GM12878 (cell line): Measurements from ENCODE around the gene ING5.

Experiments used
- CTCF ChIP-seq, 3 experiments: IDR thresholded peaks in 2 of 3; conservative IDR thresholded peaks in 1 of 3; 2 replicates each; pipeline ENCODE4 v1.5.1; 2011; ENCODE audit warnings: low read depth in 3 of 3, low read length in 3 of 3, mild to moderate bottlenecking in 3 of 3, control low read depth in 2 of 3, moderate library complexity in 2 of 3, inconsistent platforms in 1 of 3, mixed read lengths in 1 of 3; ENCODE audit not compliant: control insufficient read depth in 2 of 3, insufficient read depth in 1 of 3; ENCODE audit errors: extremely low read depth in 1 of 3
- EP300 ChIP-seq, 2 experiments: fragments of 150-350 bp in 1 of 2; IDR thresholded peaks; 2 replicates each; pipeline ENCODE4 v1.6.1; 2011 to 2012; ENCODE audit warnings: low read depth in 2 of 2, low read length in 2 of 2, borderline replicate concordance in 1 of 2, improper control_type of control experiment in 1 of 2, inconsistent platforms in 1 of 2; ENCODE audit not compliant: control insufficient read depth in 1 of 2
- NFIC ChIP-seq: IDR thresholded peaks from 2 replicates; pipeline ENCODE4 v1.6.1; 2012; ENCODE audit warnings: low read depth, mild to moderate bottlenecking, inconsistent platforms, low read length, moderate library complexity
- PML ChIP-seq: IDR thresholded peaks from 2 replicates; pipeline ENCODE4 v1.6.1; 2012; ENCODE audit warnings: low read length, inconsistent platforms
- POLR2A ChIP-seq: IDR thresholded peaks from 2 replicates; pipeline ENCODE4 v1.6.1; 2011; ENCODE audit warnings: low read depth, mild to moderate bottlenecking, low read length
- RB1 ChIP-seq: fragments of 450-650 bp; formaldehyde crosslinking; IDR thresholded peaks from 2 replicates; pipeline ENCODE4 v1.6.1; 2017; ENCODE audit warnings: mild to moderate bottlenecking, borderline replicate concordance
- SIN3A ChIP-seq: IDR thresholded peaks from 2 replicates; pipeline ENCODE4 v1.6.1; 2012; ENCODE audit warnings: low read depth, low read length, improper control_type of control experiment
- TARDBP ChIP-seq: IDR thresholded peaks from 2 replicates; pipeline ENCODE4 v1.6.1; 2016; ENCODE audit warnings: borderline replicate concordance
- ZSCAN29 ChIP-seq: fragments of 450-650 bp; IDR thresholded peaks from 2 replicates; pipeline ENCODE4 v1.6.1; 2017; ENCODE audit warnings: mild to moderate bottlenecking, moderate library complexity
- TF ChIP-seq, protein P1 (sequence below): IDR thresholded peaks from 2 replicates; pipeline ENCODE4 v1.6.1; 2012; ENCODE audit warnings: low read depth, low read length, improper control_type of control experiment
- TF ChIP-seq, protein P2 (sequence below): fragments of 450-650 bp; IDR thresholded peaks from 2 replicates; pipeline ENCODE4 v1.6.1; 2016; ENCODE audit warnings: mild to moderate bottlenecking, moderate library complexity, borderline replicate concordance

DNA sequence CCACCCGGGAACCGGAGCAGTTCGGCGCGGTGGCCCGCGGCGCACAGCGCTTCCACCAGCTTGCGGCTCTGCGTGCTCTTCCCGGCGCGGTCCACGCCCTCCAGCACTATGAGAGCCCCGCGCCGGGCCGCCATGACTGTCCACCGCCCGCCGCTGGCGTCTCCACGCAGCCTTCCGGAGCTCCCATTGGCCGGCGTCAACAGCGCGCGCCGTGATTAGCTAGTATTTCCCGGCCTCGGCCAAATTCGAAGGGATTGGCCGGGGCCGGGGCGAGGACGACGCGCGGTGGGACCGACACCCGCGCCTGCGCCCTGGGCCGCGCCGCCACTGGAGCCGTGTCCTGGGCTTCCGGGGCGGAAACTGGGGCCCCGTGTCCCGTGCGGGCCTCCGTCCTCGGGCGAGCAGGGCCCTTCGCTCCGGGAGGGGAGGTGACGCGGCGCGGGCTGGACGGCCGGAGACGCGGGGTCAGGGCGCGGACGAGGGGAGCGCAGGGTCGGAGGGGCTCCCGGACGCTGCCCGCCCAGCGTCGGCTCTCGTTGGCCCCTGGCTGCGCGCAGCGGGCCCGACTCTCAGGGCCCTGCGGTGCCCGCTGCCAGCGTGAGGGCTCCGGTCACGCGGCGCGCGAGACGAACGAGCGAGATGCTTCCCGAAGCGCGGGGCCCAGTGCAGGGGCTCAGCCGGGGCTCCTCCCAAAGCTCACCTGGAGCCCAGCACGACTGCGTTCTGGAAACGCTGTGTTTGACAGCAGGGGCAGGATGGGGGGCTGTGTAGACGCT is 15.0 kb upstream of the ING5 start, which contains the start of gene DTYMK:
- TF ChIP-seq, protein P1, sequence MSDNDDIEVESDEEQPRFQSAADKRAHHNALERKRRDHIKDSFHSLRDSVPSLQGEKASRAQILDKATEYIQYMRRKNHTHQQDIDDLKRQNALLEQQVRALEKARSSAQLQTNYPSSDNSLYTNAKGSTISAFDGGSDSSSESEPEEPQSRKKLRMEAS: peak; percentile 65
- TF ChIP-seq EP300 (IDR thresholded peaks at IDR 0.05; ENCODE audit: borderline replicate concordance in 1 of 2, control insufficient read depth in 1 of 2, low read depth in 2 of 2, low read length in 2 of 2) (no peak), TARDBP (no peak), NFIC (no peak), CTCF (IDR thresholded peaks at IDR 0.05 in 2 of 3, conservative IDR thresholded peaks at IDR 0.05 in 1 of 3; ENCODE audit: control insufficient read depth in 2 of 3, extremely low read depth in 1 of 3, insufficient read depth in 1 of 3, low read depth in 3 of 3, low read length in 3 of 3) (no peak), SIN3A (no peak; the same call in 1 of the 2 replicates), PML (peak; percentile 46; the same call in 1 of the 2 replicates), ZSCAN29 (peak; percentile 80), POLR2A (peak; percentile 95), RB1 (no peak; the same call in 1 of the 2 replicates)
- TF ChIP-seq, protein P2, sequence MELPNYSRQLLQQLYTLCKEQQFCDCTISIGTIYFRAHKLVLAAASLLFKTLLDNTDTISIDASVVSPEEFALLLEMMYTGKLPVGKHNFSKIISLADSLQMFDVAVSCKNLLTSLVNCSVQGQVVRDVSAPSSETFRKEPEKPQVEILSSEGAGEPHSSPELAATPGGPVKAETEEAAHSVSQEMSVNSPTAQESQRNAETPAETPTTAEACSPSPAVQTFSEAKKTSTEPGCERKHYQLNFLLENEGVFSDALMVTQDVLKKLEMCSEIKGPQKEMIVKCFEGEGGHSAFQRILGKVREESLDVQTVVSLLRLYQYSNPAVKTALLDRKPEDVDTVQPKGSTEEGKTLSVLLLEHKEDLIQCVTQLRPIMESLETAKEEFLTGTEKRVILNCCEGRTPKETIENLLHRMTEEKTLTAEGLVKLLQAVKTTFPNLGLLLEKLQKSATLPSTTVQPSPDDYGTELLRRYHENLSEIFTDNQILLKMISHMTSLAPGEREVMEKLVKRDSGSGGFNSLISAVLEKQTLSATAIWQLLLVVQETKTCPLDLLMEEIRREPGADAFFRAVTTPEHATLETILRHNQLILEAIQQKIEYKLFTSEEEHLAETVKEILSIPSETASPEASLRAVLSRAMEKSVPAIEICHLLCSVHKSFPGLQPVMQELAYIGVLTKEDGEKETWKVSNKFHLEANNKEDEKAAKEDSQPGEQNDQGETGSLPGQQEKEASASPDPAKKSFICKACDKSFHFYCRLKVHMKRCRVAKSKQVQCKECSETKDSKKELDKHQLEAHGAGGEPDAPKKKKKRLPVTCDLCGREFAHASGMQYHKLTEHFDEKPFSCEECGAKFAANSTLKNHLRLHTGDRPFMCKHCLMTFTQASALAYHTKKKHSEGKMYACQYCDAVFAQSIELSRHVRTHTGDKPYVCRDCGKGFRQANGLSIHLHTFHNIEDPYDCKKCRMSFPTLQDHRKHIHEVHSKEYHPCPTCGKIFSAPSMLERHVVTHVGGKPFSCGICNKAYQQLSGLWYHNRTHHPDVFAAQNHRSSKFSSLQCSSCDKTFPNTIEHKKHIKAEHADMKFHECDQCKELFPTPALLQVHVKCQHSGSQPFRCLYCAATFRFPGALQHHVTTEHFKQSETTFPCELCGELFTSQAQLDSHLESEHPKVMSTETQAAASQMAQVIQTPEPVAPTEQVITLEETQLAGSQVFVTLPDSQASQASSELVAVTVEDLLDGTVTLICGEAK: no peak
